Body of pancreas (tissue), 4 donors: ENCODE measurements around the gene HSF2. TPM values are rescaled to one million over a fixed set of nuclear protein-coding genes. Genes with fewer than 3 reads are reported as not detected.

ENCODE experiments used
- ATAC-seq: fragments of 150-250 bp; one replicate; pipeline ENCODE4 v1.9.1; 2016
- DNase-seq, 4 donors: peaks; one replicate each; pipeline ENCODE4 v3.0.0-alpha.2; 2019
- H3K27ac ChIP-seq, 4 donors: fragments of 200-600 bp; sonication (generic); 1 replicate in 3 of 4; 2 replicates in 1 of 4; pipeline versions ENCODE4 v1.5.1 to v1.6.1; 2016 to 2019; ENCODE audit warnings: mild to moderate bottlenecking in 1 of 4, mixed read lengths in 1 of 4, moderate library complexity in 1 of 4
- H3K27me3 ChIP-seq, 2 donors: fragments of 200-600 bp; sonication (generic); one replicate each; pipeline ENCODE4 v1.6.0; 2016; ENCODE audit warnings: mild to moderate bottlenecking in 1 of 2
- H3K36me3 ChIP-seq, 2 donors: fragments of 200-600 bp; sonication (generic); replicated peaks in 1 of 2; 2 replicates each; pipeline ENCODE4 v1.5.1; 2016; ENCODE audit warnings: low read depth in 2 of 2; ENCODE audit not compliant: insufficient read depth in 1 of 2
- H3K4me1 ChIP-seq: fragments of 200-600 bp; sonication (generic); one replicate; pipeline ENCODE4 v1.6.0; 2016
- H3K4me3 ChIP-seq, 2 donors: fragments of 200-600 bp; sonication (generic); 1 replicate in 1 of 2; 2 replicates in 1 of 2; pipeline ENCODE4 v1.5.1; 2016 to 2019
- H3K9me3 ChIP-seq, 3 donors: fragments of 200-600 bp; sonication (generic); 1 replicate in 2 of 3; 2 replicates in 1 of 3; pipeline ENCODE4 v1.5.1; 2016
- POLR2A ChIP-seq, 3 donors: fragments of 450-650 bp; IDR thresholded peaks; one replicate each; pipeline ENCODE4 v1.6.1; 2016; ENCODE audit warnings: antibody characterized with exemption in 3 of 3, mild to moderate bottlenecking in 2 of 3
- WGBS, 2 donors: methylation state at CpG; one replicate each; pipeline ENCODE4 v1.1.5; 2017; 5-methylcytosine and 5-hydroxymethylcytosine counted together
- intact Hi-C: fragments of 100-400 bp; cut with DNase I; formaldehyde crosslinking; loops from one replicate; pipeline ENCODE4 v1.15.1; 2023
- total RNA-seq, 2 donors: library from RNA; depleted of rRNA; stranded (reverse); fragments of >200 nt; gene quantifications; one replicate each; pipeline ENCODE4 v1.1.0, GENCODE V29; 2016
- TF ChIP-seq, protein P1 (sequence below), 7 experiments: fragments of 450-650 bp in 4 of 7; fragments of 200-600 bp in 3 of 7; sonication (generic) in 3 of 7; IDR thresholded peaks; one replicate each; pipeline ENCODE4 v1.5.1; 2016 to 2019; ENCODE audit warnings: antibody characterized with exemption in 7 of 7

HSF2 gene
- total RNA-seq, 2 donors from 2014 or later = 3.3 to 7.8 TPM

DNA sequence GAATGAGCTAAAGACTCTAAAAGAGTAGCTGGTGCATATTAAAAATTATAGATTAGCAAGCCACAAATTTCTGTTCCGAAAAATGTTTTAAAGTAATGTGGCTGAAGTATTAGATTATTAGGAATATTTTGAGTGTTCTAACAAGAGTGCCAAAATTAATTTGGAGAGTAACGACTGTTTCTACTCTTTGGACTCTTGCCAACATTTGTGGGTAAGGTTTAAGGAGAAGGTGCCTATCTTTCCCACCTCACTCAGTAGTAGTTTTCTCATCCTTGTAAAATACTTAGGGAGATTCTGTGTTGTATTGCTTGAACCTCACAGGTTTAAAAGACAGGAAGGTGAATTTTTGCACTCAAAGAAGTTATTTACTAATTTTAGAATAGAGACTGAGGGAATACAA is 5.0 kb downstream of the HSF2 start:
- Histone ChIP-seq H3K27ac (no peak overlapping the region), H3K36me3 (no peaks in the 10 kb centered on the region), H3K4me1 (peaks cover 11% of the 10 kb centered on the region), H3K9me3 (no peaks in the 10 kb centered on the region), H3K27me3 (no peaks in the 10 kb centered on the region), H3K4me3 (no peak overlapping the region)
- intact Hi-C loops = no loop called here
- 53 to 62% methylated on average over 2 of the region's 2 CpGs for WGBS, 2 donors
- DNase-seq (no peak), ATAC-seq (no peak)
- no peak for TF ChIP-seq POLR2A (IDR thresholded peaks at IDR 0.05)
- TF ChIP-seq, protein P1, sequence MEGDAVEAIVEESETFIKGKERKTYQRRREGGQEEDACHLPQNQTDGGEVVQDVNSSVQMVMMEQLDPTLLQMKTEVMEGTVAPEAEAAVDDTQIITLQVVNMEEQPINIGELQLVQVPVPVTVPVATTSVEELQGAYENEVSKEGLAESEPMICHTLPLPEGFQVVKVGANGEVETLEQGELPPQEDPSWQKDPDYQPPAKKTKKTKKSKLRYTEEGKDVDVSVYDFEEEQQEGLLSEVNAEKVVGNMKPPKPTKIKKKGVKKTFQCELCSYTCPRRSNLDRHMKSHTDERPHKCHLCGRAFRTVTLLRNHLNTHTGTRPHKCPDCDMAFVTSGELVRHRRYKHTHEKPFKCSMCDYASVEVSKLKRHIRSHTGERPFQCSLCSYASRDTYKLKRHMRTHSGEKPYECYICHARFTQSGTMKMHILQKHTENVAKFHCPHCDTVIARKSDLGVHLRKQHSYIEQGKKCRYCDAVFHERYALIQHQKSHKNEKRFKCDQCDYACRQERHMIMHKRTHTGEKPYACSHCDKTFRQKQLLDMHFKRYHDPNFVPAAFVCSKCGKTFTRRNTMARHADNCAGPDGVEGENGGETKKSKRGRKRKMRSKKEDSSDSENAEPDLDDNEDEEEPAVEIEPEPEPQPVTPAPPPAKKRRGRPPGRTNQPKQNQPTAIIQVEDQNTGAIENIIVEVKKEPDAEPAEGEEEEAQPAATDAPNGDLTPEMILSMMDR (IDR thresholded peaks at IDR 0.05) = no peak

DNA sequence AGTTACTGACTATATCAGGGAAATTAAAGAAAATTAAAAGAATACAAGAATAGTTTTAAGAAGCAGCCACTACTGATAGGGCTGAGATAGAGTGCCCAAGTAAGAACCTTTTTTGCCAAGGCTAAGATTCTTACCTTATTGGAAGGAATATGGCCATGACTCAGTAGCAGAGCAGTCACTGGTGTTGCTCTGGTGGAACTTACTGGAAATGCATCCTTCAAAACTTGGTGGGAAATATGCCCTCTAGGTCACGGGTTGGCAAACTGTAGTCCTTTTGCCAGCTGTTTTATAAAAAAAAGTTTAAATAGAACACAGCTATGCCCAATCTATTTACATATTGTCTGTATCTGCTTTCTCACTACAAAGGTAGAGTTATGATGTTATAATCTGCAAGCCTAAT is 6.0 kb downstream of the HSF2 start:
- ATAC-seq (no peak), DNase-seq (no peak)
- H3K4me3 ChIP-seq = no peak overlapping the region
- intact Hi-C loops = no loop called here
- 62 to 76% methylated on average over 1 of the region's 1 CpG for WGBS, 2 donors
- peaks cover 10% of the 10 kb centered on the region for H3K4me1 ChIP-seq
- H3K36me3 ChIP-seq = no peaks in the 10 kb centered on the region
- no peak for TF ChIP-seq POLR2A (IDR thresholded peaks at IDR 0.05)
- TF ChIP-seq, protein P1 (IDR thresholded peaks at IDR 0.05) = no peak
- no peaks in the 10 kb centered on the region for H3K27me3 ChIP-seq
- H3K9me3 ChIP-seq = no peaks in the 10 kb centered on the region
- H3K27ac ChIP-seq = no peak overlapping the region

DNA sequence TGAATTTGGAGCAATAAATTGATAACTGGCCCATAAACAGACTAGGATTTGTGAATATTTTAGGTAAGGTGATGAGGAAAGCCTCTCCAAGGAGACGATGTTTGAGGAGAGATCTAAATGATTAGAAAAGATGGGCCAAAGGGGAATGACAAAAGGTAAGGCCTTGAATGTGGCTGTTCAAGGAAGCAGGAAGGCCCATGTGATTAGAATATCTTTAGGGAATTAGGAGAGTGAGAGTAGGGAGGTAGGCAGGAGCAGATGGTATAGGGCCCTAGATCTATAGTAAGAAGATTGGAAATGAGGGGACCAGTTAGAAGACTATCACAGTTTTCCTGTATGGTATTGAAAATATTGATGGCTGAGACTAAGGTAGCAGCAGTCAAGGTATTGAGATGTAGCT is 6.7 kb downstream of the HSF2 start:
- ATAC-seq = no peak
- peaks cover 2% of the 10 kb centered on the region for H3K4me1 ChIP-seq
- H3K27me3 ChIP-seq = no peaks in the 10 kb centered on the region
- WGBS, 2 donors = 93 to 100% methylated on average over 1 of the region's 1 CpG
- no peaks in the 10 kb centered on the region for H3K36me3 ChIP-seq
- H3K4me3 ChIP-seq = no peak overlapping the region
- no peak overlapping the region for H3K27ac ChIP-seq
- no peak for DNase-seq
- H3K9me3 ChIP-seq = no peaks in the 10 kb centered on the region
- intact Hi-C loops = no loop called here
- TF ChIP-seq POLR2A (IDR thresholded peaks at IDR 0.05) = no peak
- TF ChIP-seq, protein P1 (IDR thresholded peaks at IDR 0.05) = no peak

DNA sequence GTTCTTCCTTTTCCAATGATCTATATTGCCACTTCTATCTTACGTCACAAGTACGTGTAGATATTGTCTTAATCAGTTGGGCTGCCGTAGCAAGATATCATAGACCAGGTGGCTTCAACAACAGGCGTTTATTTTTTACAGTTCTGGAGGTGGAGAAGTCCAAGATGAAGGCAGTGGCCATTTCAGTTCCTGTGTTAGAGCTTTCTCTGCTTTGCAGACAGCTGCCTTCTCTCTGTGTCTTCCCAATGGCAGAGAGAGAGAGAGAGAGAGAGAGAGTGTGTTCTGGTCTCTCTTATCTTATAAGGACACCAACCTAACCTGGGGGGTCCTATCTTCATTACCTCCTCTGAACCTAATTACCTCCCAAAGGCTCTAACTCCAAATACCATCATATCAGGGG is 8.3 kb downstream of the HSF2 start:
- ATAC-seq (no peak), DNase-seq (no peak)
- TF ChIP-seq, protein P1 (IDR thresholded peaks at IDR 0.05) = no peak
- TF ChIP-seq POLR2A (IDR thresholded peaks at IDR 0.05) = no peak
- Histone ChIP-seq H3K4me1 (no peaks in the 10 kb centered on the region), H3K27ac (no peak overlapping the region), H3K27me3 (no peaks in the 10 kb centered on the region), H3K36me3 (no peaks in the 10 kb centered on the region), H3K9me3 (no peaks in the 10 kb centered on the region), H3K4me3 (no peak overlapping the region)
- intact Hi-C loops = no loop called here
- WGBS, 2 donors = 48 to 66% methylated on average over 4 of the region's 4 CpGs

DNA sequence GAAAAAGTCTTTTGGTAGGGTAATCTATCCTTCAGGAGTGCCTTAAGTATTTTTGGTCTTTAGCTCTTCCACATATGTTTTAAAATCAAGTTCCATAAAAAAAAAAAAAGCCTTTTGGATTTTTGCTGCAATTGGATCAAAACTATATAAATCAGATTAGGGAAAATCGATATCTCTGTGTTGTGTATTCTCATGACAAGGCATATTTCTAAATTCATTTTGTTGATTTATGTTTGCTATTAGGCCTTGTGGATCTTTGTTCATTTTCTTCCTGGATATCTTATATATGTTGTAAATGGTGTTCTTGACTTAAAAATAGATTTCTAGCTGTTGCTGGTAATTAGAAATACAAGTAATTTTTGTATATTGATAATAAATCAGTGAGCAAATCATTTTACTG is 8.8 kb downstream of the HSF2 start:
- Histone ChIP-seq H3K27ac (no peak overlapping the region), H3K4me3 (no peak overlapping the region), H3K4me1 (no peaks in the 10 kb centered on the region), H3K9me3 (no peaks in the 10 kb centered on the region), H3K27me3 (no peaks in the 10 kb centered on the region), H3K36me3 (no peaks in the 10 kb centered on the region)
- intact Hi-C loops = no loop called here
- ATAC-seq = no peak
- no peak for DNase-seq
- no peak for TF ChIP-seq POLR2A (IDR thresholded peaks at IDR 0.05)
- TF ChIP-seq, protein P1 (IDR thresholded peaks at IDR 0.05) = no peak
- 62 to 81% methylated on average over 1 of the region's 1 CpG for WGBS, 2 donors
